SK-N-SH (cell line): ENCODE results near the gene IGSF1. TPM values are rescaled to one million over a fixed set of nuclear protein-coding genes. Genes with fewer than 3 reads are reported as not detected.

Source experiments
- CTCF ChIA-PET: fragments of 300-600, 350-600 bp; formaldehyde crosslinking; extraction: SDS; loops from one replicate; lab custom pipeline; 2021; lab: Yijun Ruan, JAX
- POLR2A ChIA-PET: fragments of 350-600 bp; sonication (Branson Sonifier 250); formaldehyde crosslinking; extraction: SDS; loops from one replicate; lab custom pipeline; 2020; ENCODE audit warnings: antibody characterized with exemption, inconsistent platforms; lab: Yijun Ruan, JAX
- DNase-seq: peaks from one replicate; pipeline ENCODE4 v3.0.0; 2012
- H2AFZ ChIP-seq: fragments of 200-600 bp; sonication (generic); 2 replicates; pipeline ENCODE4 v1.8.1; 2016; ENCODE audit warnings: antibody characterized with exemption, mild to moderate bottlenecking, low read depth
- H3F3A ChIP-seq: fragments of 200-600 bp; sonication (generic); replicated peaks from 2 replicates; pipeline ENCODE3; 2016; ENCODE audit warnings: antibody characterized with exemption, mild to moderate bottlenecking; ENCODE audit not compliant: insufficient read depth
- H3K27ac ChIP-seq, 2 experiments: fragments of 200-500 bp in 1 of 2; fragments of 200-600 bp in 1 of 2; sonication (Bioruptor generic) in 1 of 2; sonication (generic), shearing (Covaris generic) in 1 of 2; 2 replicates each; pipeline versions ENCODE4 v1.5.1 to v1.6.1; 2014 to 2016; ENCODE audit warnings: low read depth in 2 of 2, inconsistent platforms in 1 of 2, low read length in 1 of 2, mild to moderate bottlenecking in 1 of 2, mixed read lengths in 1 of 2
- H3K27me3 ChIP-seq: fragments of 200-600 bp; sonication (generic), shearing (Covaris generic); 2 replicates; pipeline ENCODE4 v1.6.1; 2016; ENCODE audit warnings: mixed run types; ENCODE audit not compliant: insufficient read depth
- H3K36me3 ChIP-seq, 2 experiments: fragments of 200-500 bp in 1 of 2; fragments of 200-600 bp in 1 of 2; sonication (Bioruptor generic) in 1 of 2; sonication (generic) in 1 of 2; replicated peaks in 1 of 2; 2 replicates each; pipeline versions ENCODE3 to v1.5.1; 2014 to 2016; ENCODE audit warnings: low read length in 1 of 2, mild to moderate bottlenecking in 1 of 2; ENCODE audit not compliant: insufficient read depth in 2 of 2, control insufficient read depth in 1 of 2
- H3K4me1 ChIP-seq, 2 experiments: fragments of 200-500 bp in 1 of 2; fragments of 200-600 bp in 1 of 2; sonication (Bioruptor generic) in 1 of 2; sonication (generic), shearing (Covaris generic) in 1 of 2; 2 replicates each; pipeline versions ENCODE4 v1.5.1 to v1.6.1; 2014 to 2016; ENCODE audit warnings: low read depth in 1 of 2, low read length in 1 of 2, mixed run types in 1 of 2; ENCODE audit not compliant: insufficient read depth in 2 of 2, control insufficient read depth in 1 of 2
- H3K4me2 ChIP-seq: fragments of 200-600 bp; sonication (generic), shearing (Covaris generic); 2 replicates; pipeline ENCODE4 v1.6.1; 2017; ENCODE audit warnings: mixed run types
- H3K4me3 ChIP-seq, 2 experiments: fragments of 200-500 bp in 1 of 2; fragments of 200-600 bp in 1 of 2; sonication (Bioruptor generic) in 1 of 2; sonication (generic), shearing (Covaris generic) in 1 of 2; 2 replicates each; pipeline versions ENCODE4 v1.5.1 to v1.8.1; 2014 to 2016; ENCODE audit warnings: low read depth in 2 of 2, inconsistent platforms in 1 of 2, low read length in 1 of 2, mild to moderate bottlenecking in 1 of 2, mixed read lengths in 1 of 2, moderate library complexity in 1 of 2
- H3K79me2 ChIP-seq: fragments of 200-600 bp; sonication (generic); 2 replicates; pipeline ENCODE4 v1.8.1; 2017; ENCODE audit warnings: mild to moderate bottlenecking; ENCODE audit not compliant: insufficient read depth
- H3K9ac ChIP-seq: fragments of 200-600 bp; sonication (generic); 2 replicates; pipeline ENCODE4 v1.6.1; 2017; ENCODE audit warnings: mixed run types
- H3K9me2 ChIP-seq: fragments of 200-600 bp; sonication (generic); 2 replicates; pipeline ENCODE4 v1.6.1; 2017; ENCODE audit warnings: mixed run types
- H3K9me3 ChIP-seq: fragments of 200-600 bp; sonication (generic); 2 replicates; pipeline ENCODE4 v1.6.1; 2017; ENCODE audit warnings: mixed run types, mild to moderate bottlenecking, moderate library complexity
- H4K20me1 ChIP-seq: fragments of 200-600 bp; sonication (generic); 2 replicates; pipeline ENCODE4 v1.6.1; 2017; ENCODE audit warnings: mild to moderate bottlenecking, mixed run types; ENCODE audit not compliant: insufficient read depth
- ELF1 ChIP-seq: IDR thresholded peaks from 2 replicates; pipeline ENCODE4 v1.4.0; 2012
- EP300 ChIP-seq, 2 experiments: IDR thresholded peaks; 2 replicates each; pipeline versions ENCODE4 v1.4.0 to v1.6.1; 2012; ENCODE audit warnings: borderline replicate concordance in 1 of 2, low read depth in 1 of 2, low read length in 1 of 2
- EZH2phosphoT487 ChIP-seq: fragments of 200-600 bp; sonication (generic); IDR thresholded peaks from 2 replicates; pipeline ENCODE4 v1.6.1; 2017; ENCODE audit warnings: low read depth, mixed run types, mild to moderate bottlenecking, antibody characterized with exemption, moderate library complexity, borderline replicate concordance
- FOXJ3 ChIP-seq: sonication (generic); formaldehyde crosslinking; IDR thresholded peaks from 2 replicates; pipeline ENCODE4 v1.5.1; 2020; ENCODE audit warnings: mild to moderate bottlenecking, missing genetic modification reagents
- GABPA ChIP-seq: IDR thresholded peaks from 2 replicates; pipeline ENCODE4 v1.4.0; 2012; ENCODE audit warnings: low read depth, mild to moderate bottlenecking
- GATA2 ChIP-seq: sonication (generic); formaldehyde crosslinking; IDR thresholded peaks from 2 replicates; pipeline ENCODE4 v1.5.0; 2020; ENCODE audit warnings: mild to moderate bottlenecking, missing genetic modification reagents
- MEF2A ChIP-seq: IDR thresholded peaks from 2 replicates; pipeline ENCODE4 v1.4.0; 2012; ENCODE audit warnings: low read depth, borderline replicate concordance
- NFIC ChIP-seq: IDR thresholded peaks from 2 replicates; pipeline ENCODE4 v1.4.0; 2012; ENCODE audit warnings: borderline replicate concordance
- NRF1 ChIP-seq: IDR thresholded peaks from 2 replicates; pipeline ENCODE4 v1.6.1; 2012; ENCODE audit warnings: low read depth, mild to moderate bottlenecking, low read length
- PBX3 ChIP-seq: IDR thresholded peaks from 2 replicates; pipeline ENCODE4; 2012
- POLR2AphosphoS5 ChIP-seq: IDR thresholded peaks from 2 replicates; pipeline ENCODE4 v1.6.1; 2012; ENCODE audit warnings: low read depth, low read length
- RAD21 ChIP-seq: IDR thresholded peaks from 2 replicates; pipeline ENCODE4 v1.6.1; 2012; ENCODE audit warnings: mild to moderate bottlenecking, low read length
- RFX5 ChIP-seq: IDR thresholded peaks from 2 replicates; pipeline ENCODE4 v1.6.1; 2012; ENCODE audit warnings: mild to moderate bottlenecking, improper control_type of control experiment, low read length
- RXRA ChIP-seq: IDR thresholded peaks from 2 replicates; pipeline ENCODE4 v1.4.0; 2012; ENCODE audit warnings: low read depth, mild to moderate bottlenecking, borderline replicate concordance
- SIN3A ChIP-seq: IDR thresholded peaks from 2 replicates; pipeline ENCODE4 v1.6.1; 2012; ENCODE audit warnings: low read depth, mild to moderate bottlenecking, low read length, moderate library complexity, borderline replicate concordance
- SMC3 ChIP-seq: IDR thresholded peaks from 2 replicates; pipeline ENCODE4 v1.6.1; 2012; ENCODE audit warnings: low read depth, low read length, improper control_type of control experiment
- TAF1 ChIP-seq: IDR thresholded peaks from 2 replicates; pipeline ENCODE4 v1.6.1; 2012; ENCODE audit warnings: low read depth, mild to moderate bottlenecking, low read length, moderate library complexity, borderline replicate concordance
- USF2 ChIP-seq: fragments of 150-350 bp; IDR thresholded peaks from 2 replicates; pipeline ENCODE4 v1.6.1; 2017; ENCODE audit warnings: antibody characterized with exemption, low read length, low read depth, borderline replicate concordance
- YY1 ChIP-seq: IDR thresholded peaks from 2 replicates; pipeline ENCODE4 v1.4.0; 2012; ENCODE audit warnings: low read depth, mild to moderate bottlenecking
- ZBTB33 ChIP-seq: IDR thresholded peaks from 2 replicates; pipeline ENCODE4 v1.4.0; 2012; ENCODE audit warnings: low read depth, borderline replicate concordance
- WGBS: methylation state at CpG from one replicate; pipeline ENCODE4 v1.1.6; 2017; ENCODE audit warnings: low lambda C conversion rate; 5-methylcytosine and 5-hydroxymethylcytosine counted together
- polyA plus RNA-seq, 3 experiments: library from polyadenylated mRNA; depleted of rRNA; stranded (reverse); fragments of >200 nt; gene quantifications; 2 replicates each; pipeline ENCODE4 v1.2.3, GENCODE V29; 2012

The IGSF1 gene
- polyA plus RNA-seq, 1 of the 3 experiments (the other 2 are of a cell fraction) = 0.92 TPM

- 36% methylated on average over 10 of the region's 10 CpGs for WGBS
- H3K36me3 ChIP-seq = no peaks in the 10 kb centered on the region
- H3K9me3 ChIP-seq = no peaks in the 10 kb centered on the region
- H3K79me2 ChIP-seq = no peaks in the 10 kb centered on the region
- TF ChIP-seq EZH2phosphoT487 = no peak
- TF ChIP-seq RFX5 = no peak
- no peak for TF ChIP-seq RXRA
- no peak for TF ChIP-seq EP300 (IDR thresholded peaks at IDR 0.05; ENCODE audit: borderline replicate concordance in 1 of 2, low read depth in 1 of 2, low read length in 1 of 2)
- TF ChIP-seq YY1 = no peak
- TF ChIP-seq GATA2 (CRISPR knock-in tag) = no peak
- no peak for TF ChIP-seq PBX3
- TF ChIP-seq ZBTB33 = no peak
- no peak for TF ChIP-seq POLR2AphosphoS5
- no peak for TF ChIP-seq MEF2A
- no peak for TF ChIP-seq TAF1
- no peak for TF ChIP-seq GABPA
- no peak for TF ChIP-seq ELF1
- no peak for TF ChIP-seq SMC3
- TF ChIP-seq NFIC = no peak
- TF ChIP-seq SIN3A = no peak
- TF ChIP-seq RAD21 = no peak
- TF ChIP-seq NRF1 = no peak
- no peak for TF ChIP-seq USF2
- no peak for TF ChIP-seq FOXJ3 (CRISPR knock-in tag)
- no peak overlapping the region for H3K27ac ChIP-seq
- H3K4me1 ChIP-seq = no peaks in the 10 kb centered on the region
- H3K4me3 ChIP-seq = no peak overlapping the region
- DNase-seq = no peak
- POLR2A ChIA-PET = no interaction called here
- no peak overlapping the region for H3K4me2 ChIP-seq
- CTCF ChIA-PET = interaction anchor here (1.6 kb wide), 1 partner anchor 10 kb away, joined by 3 read pairs; the partner anchor contains the start of gene IGSF1
- no peaks in the 10 kb centered on the region for H4K20me1 ChIP-seq
- no peaks in the 10 kb centered on the region for H3K27me3 ChIP-seq
- no peaks in the 10 kb centered on the region for H3F3A ChIP-seq
- H3K9ac ChIP-seq = no peak overlapping the region
- no peaks in the 10 kb centered on the region for H3K9me2 ChIP-seq
- no peak overlapping the region for H2AFZ ChIP-seq
Observed at GRCh38 chrX:131279197-131279596, 9.9 kb downstream of the IGSF1 start.
